BE2C (cell line): ENCODE measurements around the gene SNAPC2.

Experiments used
- DNase-seq: peaks from one replicate; pipeline ENCODE4 v3.0.0-alpha.2; 2020
- H3K27me3 ChIP-seq: fragments of 250-450 bp; sonication (Bioruptor Pico); 2 replicates; pipeline ENCODE4 v1.5.1; 2020; ENCODE audit warnings: mild to moderate bottlenecking
- H3K36me3 ChIP-seq: fragments of 250-450 bp; sonication (Bioruptor Pico); 2 replicates; pipeline ENCODE4 v1.5.1; 2020; ENCODE audit warnings: mild to moderate bottlenecking
- H3K4me1 ChIP-seq: fragments of 250-450 bp; sonication (Bioruptor Pico); 2 replicates; pipeline ENCODE4 v1.5.1; 2020
- H3K4me3 ChIP-seq: 2 replicates; pipeline ENCODE4 v1.5.1; 2011; ENCODE audit warnings: low read depth, low read length
- H3K9me3 ChIP-seq: fragments of 250-450 bp; sonication (Bioruptor Pico); 2 replicates; pipeline ENCODE4 v1.5.1; 2020
- TF ChIP-seq, protein P1 (sequence below): IDR thresholded peaks from 2 replicates; pipeline ENCODE4 v1.5.1; 2012; ENCODE audit warnings: mild to moderate bottlenecking, low read depth, low read length

The SNAPC2 gene

GRCh38 chr19:7907544-7907943 is 12.6 kb upstream of the SNAPC2 start:
- TF ChIP-seq, protein P1, sequence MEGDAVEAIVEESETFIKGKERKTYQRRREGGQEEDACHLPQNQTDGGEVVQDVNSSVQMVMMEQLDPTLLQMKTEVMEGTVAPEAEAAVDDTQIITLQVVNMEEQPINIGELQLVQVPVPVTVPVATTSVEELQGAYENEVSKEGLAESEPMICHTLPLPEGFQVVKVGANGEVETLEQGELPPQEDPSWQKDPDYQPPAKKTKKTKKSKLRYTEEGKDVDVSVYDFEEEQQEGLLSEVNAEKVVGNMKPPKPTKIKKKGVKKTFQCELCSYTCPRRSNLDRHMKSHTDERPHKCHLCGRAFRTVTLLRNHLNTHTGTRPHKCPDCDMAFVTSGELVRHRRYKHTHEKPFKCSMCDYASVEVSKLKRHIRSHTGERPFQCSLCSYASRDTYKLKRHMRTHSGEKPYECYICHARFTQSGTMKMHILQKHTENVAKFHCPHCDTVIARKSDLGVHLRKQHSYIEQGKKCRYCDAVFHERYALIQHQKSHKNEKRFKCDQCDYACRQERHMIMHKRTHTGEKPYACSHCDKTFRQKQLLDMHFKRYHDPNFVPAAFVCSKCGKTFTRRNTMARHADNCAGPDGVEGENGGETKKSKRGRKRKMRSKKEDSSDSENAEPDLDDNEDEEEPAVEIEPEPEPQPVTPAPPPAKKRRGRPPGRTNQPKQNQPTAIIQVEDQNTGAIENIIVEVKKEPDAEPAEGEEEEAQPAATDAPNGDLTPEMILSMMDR = no peak

DNA sequence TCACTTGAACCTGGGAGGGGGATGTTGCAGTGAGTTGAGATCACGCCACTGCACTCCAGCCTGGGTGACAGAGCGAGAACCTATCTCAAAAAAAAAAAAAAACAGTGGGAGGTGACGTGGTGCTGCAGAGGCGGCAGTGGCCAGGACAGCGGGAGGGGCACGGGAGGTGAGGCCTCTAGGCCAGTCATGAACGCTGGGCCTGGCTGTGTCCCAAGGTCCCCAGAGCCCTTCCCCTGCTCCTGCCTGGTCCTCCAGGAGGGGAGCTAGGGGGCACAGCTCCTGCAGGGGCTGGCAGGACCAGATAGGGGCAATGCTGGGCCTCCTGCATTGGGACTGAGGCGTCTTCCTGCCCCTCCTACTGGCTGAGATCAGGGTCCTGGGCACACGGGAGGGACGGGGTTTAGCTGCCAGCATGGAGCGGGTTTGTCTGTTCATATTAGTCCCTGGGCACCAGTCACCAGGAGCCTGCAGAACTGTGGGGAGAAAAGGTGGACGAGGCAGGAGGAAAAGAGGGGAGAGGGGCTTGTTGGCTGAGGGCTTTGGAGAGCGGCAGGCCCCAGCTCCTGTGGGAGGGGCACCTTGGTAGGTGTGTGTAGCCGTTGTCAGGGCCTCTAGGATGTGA is 11.9 kb upstream of the SNAPC2 start:
- Histone ChIP-seq H3K36me3 (peaks cover 33% of the 10 kb centered on the region), H3K9me3 (no peaks in the 10 kb centered on the region), H3K4me1 (no peaks in the 10 kb centered on the region), H3K27me3 (no peaks in the 10 kb centered on the region), H3K4me3 (no peak overlapping the region)
- TF ChIP-seq, protein P1 = no peak
- no peak for DNase-seq

More at GRCh38 chr19:7907544-7907943, 12.6 kb upstream of the SNAPC2 start:
- no peaks in the 10 kb centered on the region for H3K9me3 ChIP-seq
- no peaks in the 10 kb centered on the region for H3K4me1 ChIP-seq
- no peak overlapping the region for H3K4me3 ChIP-seq
- no peaks in the 10 kb centered on the region for H3K27me3 ChIP-seq
- no peak for DNase-seq
- peaks cover 30% of the 10 kb centered on the region for H3K36me3 ChIP-seq

DNA sequence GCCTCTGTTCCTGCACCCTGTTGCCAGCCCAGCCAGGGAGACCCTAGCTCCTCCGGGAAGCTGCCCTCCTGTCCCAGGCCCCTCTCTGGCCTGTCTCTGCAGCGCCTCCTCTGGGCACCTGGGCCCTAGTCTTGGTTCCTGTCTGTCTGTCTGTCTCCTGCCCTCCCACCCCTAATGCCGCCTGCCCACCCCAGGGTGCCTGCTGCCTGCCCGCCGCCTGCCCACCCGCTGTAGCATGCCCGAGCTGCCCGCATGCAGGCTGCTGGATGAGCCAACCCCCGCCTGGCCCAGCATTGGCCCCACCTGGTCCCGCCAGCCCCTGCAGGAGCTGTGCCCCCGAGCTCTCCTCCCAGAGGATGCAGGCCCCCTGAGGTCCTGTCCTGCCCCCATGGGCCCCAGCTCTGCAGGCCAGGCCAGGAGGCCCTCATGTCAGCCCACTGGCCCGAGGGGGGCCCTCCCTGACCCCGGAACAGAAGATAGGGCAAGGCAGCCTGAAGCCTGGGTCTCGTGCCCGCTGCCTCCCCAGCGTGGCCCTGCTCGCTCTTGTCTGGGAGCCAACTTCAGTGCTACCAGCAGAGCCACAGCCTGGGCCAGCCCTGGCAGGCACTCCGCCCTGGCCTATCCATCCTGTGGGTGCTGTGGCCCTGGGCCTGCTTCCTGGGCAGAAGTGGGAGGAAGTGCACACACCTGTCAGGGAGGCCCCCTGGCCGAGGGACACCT is 11.2 kb upstream of the SNAPC2 start:
- Histone ChIP-seq H3K9me3 (no peaks in the 10 kb centered on the region), H3K4me3 (no peak overlapping the region), H3K4me1 (no peaks in the 10 kb centered on the region), H3K36me3 (peaks cover 33% of the 10 kb centered on the region), H3K27me3 (no peaks in the 10 kb centered on the region)
- TF ChIP-seq, protein P1 = no peak
- no peak for DNase-seq

GRCh38 chr19:7909471-7910067 is 10.6 kb upstream of the SNAPC2 start:
- Histone ChIP-seq H3K27me3 (peaks cover under 1% of the 10 kb centered on the region; the same call in 1 of the 2 replicates), H3K4me3 (no peak overlapping the region), H3K9me3 (no peaks in the 10 kb centered on the region), H3K36me3 (peaks cover 33% of the 10 kb centered on the region), H3K4me1 (no peaks in the 10 kb centered on the region)
- TF ChIP-seq, protein P1 = no peak
- no peak for DNase-seq

DNA sequence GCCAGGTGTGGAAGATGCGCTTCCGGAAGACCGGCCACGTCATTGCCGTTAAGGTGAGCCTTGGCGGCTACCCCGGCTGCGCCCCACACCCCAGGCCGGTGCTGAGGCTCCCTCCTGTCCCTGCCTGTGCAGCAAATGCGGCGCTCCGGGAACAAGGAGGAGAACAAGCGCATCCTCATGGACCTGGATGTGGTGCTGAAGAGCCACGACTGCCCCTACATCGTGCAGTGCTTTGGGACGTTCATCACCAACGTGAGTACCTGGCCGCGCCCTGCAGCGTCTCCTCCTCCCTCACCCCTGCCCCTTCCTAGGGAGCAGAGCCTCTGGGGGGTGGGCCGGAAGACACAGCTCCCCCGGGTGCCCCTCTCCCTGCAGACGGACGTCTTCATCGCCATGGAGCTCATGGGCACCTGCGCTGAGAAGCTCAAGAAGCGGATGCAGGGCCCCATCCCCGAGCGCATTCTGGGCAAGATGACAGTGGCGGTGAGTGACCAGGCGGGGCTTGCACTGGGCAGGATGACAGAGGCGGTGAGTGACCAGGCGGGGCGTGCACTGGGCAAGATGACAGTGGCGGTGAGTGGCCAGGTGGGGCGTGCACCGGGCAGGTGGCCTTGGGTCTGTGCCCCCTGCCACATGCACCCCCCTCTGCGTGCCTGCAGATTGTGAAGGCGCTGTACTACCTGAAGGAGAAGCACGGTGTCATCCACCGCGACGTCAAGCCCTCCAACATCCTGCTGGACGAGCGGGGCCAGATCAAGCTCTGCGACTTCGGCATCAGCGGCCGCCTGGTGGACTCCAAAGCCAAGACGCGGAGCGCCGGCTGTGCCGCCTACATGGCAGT is 9.6 kb upstream of the SNAPC2 start:
- peaks cover 10% of the 10 kb centered on the region for H3K27me3 ChIP-seq
- H3K4me1 ChIP-seq = no peaks in the 10 kb centered on the region
- no peak for DNase-seq
- TF ChIP-seq, protein P1 = no peak
- peaks cover 33% of the 10 kb centered on the region for H3K36me3 ChIP-seq
- H3K4me3 ChIP-seq = no peak overlapping the region
- no peaks in the 10 kb centered on the region for H3K9me3 ChIP-seq
